Neural progenitor cell (in vitro differentiated cells): ENCODE results near the gene SLC22A24. TPM values are rescaled to one million over a fixed set of nuclear protein-coding genes. Genes with fewer than 3 reads are reported as not detected.

ENCODE experiments used
- DNase-seq: peaks from one replicate; pipeline ENCODE4 v3.0.0-alpha.2; 2016; ENCODE audit warnings: low spot score
- H2AFZ ChIP-seq: fragments of 200-600 bp; sonication (generic); replicated peaks from 2 replicates; pipeline ENCODE4 v1.6.1; 2016; ENCODE audit warnings: antibody characterized with exemption
- H3F3A ChIP-seq: fragments of 200-600 bp; sonication (generic); 2 replicates; pipeline ENCODE4 v1.6.1; 2016; ENCODE audit warnings: antibody characterized with exemption, low read depth
- H3K27ac ChIP-seq: fragments of 200-600 bp; sonication (generic); 2 replicates; pipeline ENCODE4 v1.5.1; 2016; ENCODE audit warnings: mild to moderate bottlenecking
- H3K27me3 ChIP-seq: fragments of 200-600 bp; sonication (generic); 2 replicates; pipeline ENCODE4 v1.6.1; 2016; ENCODE audit warnings: mild to moderate bottlenecking, moderate library complexity
- H3K36me3 ChIP-seq: fragments of 200-600 bp; sonication (generic); 2 replicates; pipeline ENCODE4 v1.5.1; 2016
- H3K4me1 ChIP-seq: fragments of 200-600 bp; sonication (generic); 2 replicates; pipeline ENCODE4 v1.6.1; 2016; ENCODE audit warnings: mixed run types
- H3K4me2 ChIP-seq: fragments of 200-600 bp; sonication (generic); 2 replicates; pipeline ENCODE4 v1.6.1; 2016
- H3K4me3 ChIP-seq: fragments of 200-600 bp; sonication (generic); 2 replicates; pipeline ENCODE4 v1.5.1; 2016
- H3K79me2 ChIP-seq: fragments of 200-600 bp; sonication (generic); 2 replicates; pipeline ENCODE4 v1.6.1; 2016; ENCODE audit warnings: low read depth
- H3K9ac ChIP-seq: fragments of 200-600 bp; sonication (generic); 2 replicates; pipeline ENCODE4 v1.6.1; 2016
- H3K9me3 ChIP-seq: fragments of 200-600 bp; sonication (generic); 2 replicates; pipeline ENCODE4 v1.5.1; 2016; ENCODE audit warnings: low read depth
- H4K20me1 ChIP-seq: fragments of 200-600 bp; sonication (generic); 2 replicates; pipeline ENCODE4 v1.6.1; 2016; ENCODE audit warnings: low read depth
- H3K27ac Mint-ChIP-seq: 3 replicates; pipeline ENCODE4 v1.8.0; 2021; ENCODE audit warnings: mixed read lengths
- H3K27me3 Mint-ChIP-seq: 2 replicates; pipeline ENCODE4 v1.8.0; 2022; ENCODE audit warnings: low read depth, mild to moderate bottlenecking, inconsistent platforms, moderate library complexity, mixed read lengths; ENCODE audit not compliant: insufficient read depth
- H3K36me3 Mint-ChIP-seq: 3 replicates; pipeline ENCODE4 v1.8.0; 2021; ENCODE audit warnings: mixed read lengths
- H3K4me1 Mint-ChIP-seq: 3 replicates; pipeline ENCODE4 v1.8.0; 2021; ENCODE audit warnings: mixed read lengths
- H3K4me3 Mint-ChIP-seq: 3 replicates; pipeline ENCODE4 v1.8.0; 2021; ENCODE audit warnings: mild to moderate bottlenecking, moderate library complexity, mixed read lengths
- H3K9me3 Mint-ChIP-seq: 3 replicates; pipeline ENCODE4 v1.8.0; 2020; ENCODE audit warnings: mixed read lengths
- CTCF ChIP-seq: fragments of 200-600 bp; sonication (generic); IDR thresholded peaks from 2 replicates; pipeline ENCODE4 v1.5.1; 2017; ENCODE audit warnings: antibody characterized with exemption, mild to moderate bottlenecking
- EZH2 ChIP-seq: fragments of 200-600 bp; sonication (generic); IDR thresholded peaks from 2 replicates; pipeline ENCODE4 v1.6.1; 2017; ENCODE audit warnings: antibody characterized with exemption, mild to moderate bottlenecking, moderate library complexity
- EZH2phosphoT487 ChIP-seq: fragments of 200-600 bp; sonication (generic); IDR thresholded peaks from 2 replicates; pipeline ENCODE4 v1.6.1; 2017; ENCODE audit warnings: antibody characterized with exemption
- total RNA-seq: library from RNA; depleted of rRNA; stranded (reverse); fragments of >200 nt; gene quantifications from 2 replicates; pipeline ENCODE4 v1.2.3, GENCODE V29; 2015; ENCODE audit warnings: low replicate concordance

Gene SLC22A24
- total RNA-seq, 1 donor from 2014 or later: not detected

- no peak overlapping the region for H3K4me3 Mint-ChIP-seq
Observed at GRCh38 chr11:63146581-63146980, 2.6 kb upstream of the SLC22A24 start.

GRCh38 chr11:63142459-63142858 lies 1.6 kb downstream of the SLC22A24 start:
- no peak overlapping the region for H3K9ac ChIP-seq
- H3K4me1 ChIP-seq: peaks cover 6% of the 10 kb centered on the region
- DNase-seq: no peak
- no peaks in the 10 kb centered on the region for H3K79me2 ChIP-seq
- Mint-ChIP-seq H3K36me3 (no peaks in the 10 kb centered on the region), H3K9me3 (no peaks in the 10 kb centered on the region), H3K27me3 (no peaks in the 10 kb centered on the region), H3K4me3 (no peak overlapping the region), H3K4me1 (no peaks in the 10 kb centered on the region), H3K27ac (no peak overlapping the region)
- TF ChIP-seq EZH2phosphoT487 (no peak), CTCF (no peak), EZH2 (no peak)
- no peak overlapping the region for H3K4me2 ChIP-seq
- H2AFZ ChIP-seq: no peak overlapping the region
- no peak overlapping the region for H3K27ac ChIP-seq
- H3K36me3 ChIP-seq: no peaks in the 10 kb centered on the region
- H3F3A ChIP-seq: no peaks in the 10 kb centered on the region
- H3K9me3 ChIP-seq: no peaks in the 10 kb centered on the region
- no peaks in the 10 kb centered on the region for H3K27me3 ChIP-seq
- no peak overlapping the region for H3K4me3 ChIP-seq
- H4K20me1 ChIP-seq: no peaks in the 10 kb centered on the region

More at GRCh38 chr11:63146581-63146980, 2.6 kb upstream of the SLC22A24 start:
- Mint-ChIP-seq H3K36me3 (no peaks in the 10 kb centered on the region), H3K27ac (no peak overlapping the region), H3K4me1 (no peaks in the 10 kb centered on the region), H3K9me3 (no peaks in the 10 kb centered on the region), H3K27me3 (no peaks in the 10 kb centered on the region)
- no peak for DNase-seq
- H3K4me2 ChIP-seq: no peak overlapping the region
- H3K79me2 ChIP-seq: no peaks in the 10 kb centered on the region
- H3K9ac ChIP-seq: no peak overlapping the region
- TF ChIP-seq EZH2phosphoT487: no peak
- no peak for TF ChIP-seq CTCF
- no peak for TF ChIP-seq EZH2
- H3K36me3 ChIP-seq: no peaks in the 10 kb centered on the region
- H3K27ac ChIP-seq: no peak overlapping the region
- H2AFZ ChIP-seq: no peak overlapping the region
- H3K4me3 ChIP-seq: no peak overlapping the region
- no peaks in the 10 kb centered on the region for H3K9me3 ChIP-seq
- no peaks in the 10 kb centered on the region for H4K20me1 ChIP-seq
- no peaks in the 10 kb centered on the region for H3K27me3 ChIP-seq
- H3F3A ChIP-seq: no peaks in the 10 kb centered on the region
- no peaks in the 10 kb centered on the region for H3K4me1 ChIP-seq

GRCh38 chr11:63132985-63133775 lies 10.8 kb downstream of the SLC22A24 start:
- H2AFZ ChIP-seq: peak overlapping the region; percentile 79
- TF ChIP-seq EZH2phosphoT487 (no peak), CTCF (no peak), EZH2 (no peak)
- no peaks in the 10 kb centered on the region for H3K36me3 Mint-ChIP-seq

More at GRCh38 chr11:63132985-63133775, 10.8 kb downstream of the SLC22A24 start:
- Histone ChIP-seq H3K9ac (no peak overlapping the region), H3K9me3 (no peaks in the 10 kb centered on the region), H3K27ac (no peak overlapping the region), H3K27me3 (no peaks in the 10 kb centered on the region), H3K36me3 (no peaks in the 10 kb centered on the region), H3K4me3 (no peak overlapping the region), H4K20me1 (no peaks in the 10 kb centered on the region), H3K79me2 (no peaks in the 10 kb centered on the region), H3K4me1 (no peaks in the 10 kb centered on the region), H3K4me2 (no peak overlapping the region), H3F3A (no peaks in the 10 kb centered on the region)
- peak; percentile 17 for DNase-seq
- no peaks in the 10 kb centered on the region for H3K4me1 Mint-ChIP-seq
- no peak overlapping the region for H3K27ac Mint-ChIP-seq
- peaks cover 5% of the 10 kb centered on the region for H3K9me3 Mint-ChIP-seq
- no peaks in the 10 kb centered on the region for H3K27me3 Mint-ChIP-seq
- no peak overlapping the region for H3K4me3 Mint-ChIP-seq
